ENCODE data around the gene GRIA2. TPM values are rescaled to one million over a fixed set of nuclear protein-coding genes. Genes with fewer than 3 reads are reported as not detected.

The GRIA2 gene
- total RNA-seq, 3 donors from 2014 or later = 0.36 to 1.7 TPM; not detected in 1

- Histone ChIP-seq H3K4me1 (ENCODE audit: low read depth) (no peaks in the 10 kb centered on the region), H3K9me3 (no peaks in the 10 kb centered on the region), H3K36me3 (ENCODE audit: low read depth) (no peaks in the 10 kb centered on the region), H3K4me3 (no peak overlapping the region)
- ATAC-seq (no peak), DNase-seq (no peak)
- TF ChIP-seq, protein P1, sequence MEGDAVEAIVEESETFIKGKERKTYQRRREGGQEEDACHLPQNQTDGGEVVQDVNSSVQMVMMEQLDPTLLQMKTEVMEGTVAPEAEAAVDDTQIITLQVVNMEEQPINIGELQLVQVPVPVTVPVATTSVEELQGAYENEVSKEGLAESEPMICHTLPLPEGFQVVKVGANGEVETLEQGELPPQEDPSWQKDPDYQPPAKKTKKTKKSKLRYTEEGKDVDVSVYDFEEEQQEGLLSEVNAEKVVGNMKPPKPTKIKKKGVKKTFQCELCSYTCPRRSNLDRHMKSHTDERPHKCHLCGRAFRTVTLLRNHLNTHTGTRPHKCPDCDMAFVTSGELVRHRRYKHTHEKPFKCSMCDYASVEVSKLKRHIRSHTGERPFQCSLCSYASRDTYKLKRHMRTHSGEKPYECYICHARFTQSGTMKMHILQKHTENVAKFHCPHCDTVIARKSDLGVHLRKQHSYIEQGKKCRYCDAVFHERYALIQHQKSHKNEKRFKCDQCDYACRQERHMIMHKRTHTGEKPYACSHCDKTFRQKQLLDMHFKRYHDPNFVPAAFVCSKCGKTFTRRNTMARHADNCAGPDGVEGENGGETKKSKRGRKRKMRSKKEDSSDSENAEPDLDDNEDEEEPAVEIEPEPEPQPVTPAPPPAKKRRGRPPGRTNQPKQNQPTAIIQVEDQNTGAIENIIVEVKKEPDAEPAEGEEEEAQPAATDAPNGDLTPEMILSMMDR (IDR thresholded peaks at IDR 0.05) = no peak
- intact Hi-C loops (cut with DNase I, micrococcal nuclease) = no loop called here
Observed at GRCh38 chr4:157265281-157265680, 44.8 kb downstream of the GRIA2 start.

- intact Hi-C loops (cut with DNase I, micrococcal nuclease) = no loop called here
- DNase-seq = no peak
- no peaks in the 10 kb centered on the region for H3K9me3 ChIP-seq
- H3K4me3 ChIP-seq = no peak overlapping the region
- no peaks in the 10 kb centered on the region for H3K4me1 ChIP-seq (ENCODE audit: low read depth)
- no peak for ATAC-seq
- TF ChIP-seq, protein P1 (IDR thresholded peaks at IDR 0.05) = no peak
- no peaks in the 10 kb centered on the region for H3K36me3 ChIP-seq (ENCODE audit: low read depth)
Observed at GRCh38 chr4:157270108-157270507, 49.6 kb downstream of the GRIA2 start.

- intact Hi-C loops (cut with DNase I, micrococcal nuclease) = no loop called here
- ATAC-seq = no peak
- DNase-seq = no peak
- Histone ChIP-seq H3K36me3 (ENCODE audit: low read depth) (no peaks in the 10 kb centered on the region), H3K4me1 (ENCODE audit: low read depth) (no peaks in the 10 kb centered on the region), H3K9me3 (no peaks in the 10 kb centered on the region), H3K4me3 (no peak overlapping the region)
- TF ChIP-seq, protein P1 (IDR thresholded peaks at IDR 0.05) = no peak
Observed at GRCh38 chr4:157270552-157270951, 50.0 kb downstream of the GRIA2 start.

DNA sequence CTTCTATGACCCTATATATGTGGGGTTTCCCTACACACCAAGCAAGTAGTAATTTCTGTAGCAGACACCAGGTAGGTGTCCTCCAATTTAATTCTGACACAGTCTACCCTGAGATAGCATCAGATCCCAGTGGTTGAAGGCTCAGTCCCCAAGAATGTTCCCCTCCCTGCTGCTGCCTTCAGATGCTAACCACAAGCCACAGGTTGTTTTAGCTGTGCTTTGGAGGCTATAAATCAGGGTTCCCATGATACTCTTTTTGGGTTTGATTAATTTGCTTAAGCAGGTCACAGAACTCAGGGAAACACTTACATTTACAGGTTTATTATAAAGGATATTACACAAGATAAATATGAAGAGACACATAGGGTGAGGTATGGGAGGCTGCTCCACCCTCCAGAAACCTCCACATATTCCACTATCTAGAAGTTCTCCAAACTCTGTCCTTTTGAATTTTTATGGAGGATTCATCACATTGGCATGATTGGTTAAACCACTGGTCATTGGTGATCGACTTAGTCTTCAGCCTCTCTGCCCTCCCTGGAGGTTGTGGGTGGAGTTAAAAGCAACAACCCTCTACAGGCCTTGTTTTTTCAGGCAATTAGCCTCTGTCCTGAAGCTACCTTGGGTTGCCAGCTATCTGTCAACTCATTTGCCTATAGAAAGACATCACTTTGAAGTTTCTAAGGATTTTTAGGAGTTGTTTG, 50.8 kb downstream of the GRIA2 start:
- TF ChIP-seq, protein P1 (IDR thresholded peaks at IDR 0.05) = no peak
- no peak for DNase-seq
- Histone ChIP-seq H3K9me3 (no peaks in the 10 kb centered on the region), H3K4me1 (ENCODE audit: low read depth) (no peaks in the 10 kb centered on the region), H3K36me3 (ENCODE audit: low read depth) (no peaks in the 10 kb centered on the region), H3K4me3 (no peak overlapping the region)
- intact Hi-C loops (cut with DNase I, micrococcal nuclease) = no loop called here
- ATAC-seq = no peak

GRCh38 chr4:157280673-157281072, 60.1 kb downstream of the GRIA2 start:
- H3K36me3 ChIP-seq (ENCODE audit: low read depth) = no peaks in the 10 kb centered on the region
- ATAC-seq (no peak), DNase-seq (no peak)
- intact Hi-C loops (cut with DNase I, micrococcal nuclease) = no loop called here
- H3K9me3 ChIP-seq = no peaks in the 10 kb centered on the region
- H3K4me1 ChIP-seq (ENCODE audit: low read depth) = no peaks in the 10 kb centered on the region
- no peak overlapping the region for H3K4me3 ChIP-seq
- TF ChIP-seq, protein P1 (IDR thresholded peaks at IDR 0.05) = no peak
